RWPE2 (cell line): ENCODE data around the gene FMNL2.
A peak's percentile ranks its signal among the peaks of the same experiment; 100 is the strongest.

ENCODE experiments used
- ATAC-seq: fragments of 200-7000 bp; cut with Tn5 transposase; 3 replicates; pipeline ENCODE4 v1.9.1; 2021; ENCODE audit warnings: low read depth
- DNase-seq: peaks from one replicate; pipeline ENCODE4 v3.0.0-alpha.2; 2020; ENCODE audit warnings: low spot score
- H3K27ac ChIP-seq: fragments of 450-650 bp; 2 replicates; pipeline ENCODE4 v1.5.1; 2017; ENCODE audit warnings: mild to moderate bottlenecking; ENCODE audit not compliant: poor library complexity, severe bottlenecking
- H3K27me3 ChIP-seq: fragments of 250-450 bp; sonication (Bioruptor Pico); 2 replicates; pipeline ENCODE4 v1.5.1; 2021; ENCODE audit warnings: mild to moderate bottlenecking, moderate library complexity; ENCODE audit not compliant: insufficient read depth, poor library complexity, severe bottlenecking
- H3K36me3 ChIP-seq: fragments of 250-450 bp; sonication (Bioruptor Pico); 2 replicates; pipeline ENCODE4 v1.5.1; 2020; ENCODE audit warnings: low read depth, mild to moderate bottlenecking, moderate library complexity
- H3K4me1 ChIP-seq: fragments of 250-450 bp; sonication (Bioruptor Pico); 2 replicates; pipeline ENCODE4 v1.5.1; 2021; ENCODE audit warnings: mild to moderate bottlenecking, moderate library complexity; ENCODE audit not compliant: insufficient read depth, poor library complexity, severe bottlenecking
- H3K4me3 ChIP-seq: fragments of 250-450 bp; sonication (Bioruptor Pico); 2 replicates; pipeline ENCODE4 v1.5.1; 2021; ENCODE audit warnings: mild to moderate bottlenecking, moderate library complexity; ENCODE audit not compliant: severe bottlenecking
- H3K9me3 ChIP-seq: fragments of 250-450 bp; sonication (Bioruptor Pico); 2 replicates; pipeline ENCODE4 v1.5.1; 2021; ENCODE audit warnings: mild to moderate bottlenecking, moderate library complexity; ENCODE audit not compliant: severe bottlenecking
- TF ChIP-seq, protein P1 (sequence below): fragments of 450-650 bp; IDR thresholded peaks from one replicate; pipeline ENCODE4 v1.5.1; 2017; ENCODE audit warnings: mild to moderate bottlenecking, moderate library complexity; ENCODE audit not compliant: poor library complexity, severe bottlenecking

Gene FMNL2

DNA sequence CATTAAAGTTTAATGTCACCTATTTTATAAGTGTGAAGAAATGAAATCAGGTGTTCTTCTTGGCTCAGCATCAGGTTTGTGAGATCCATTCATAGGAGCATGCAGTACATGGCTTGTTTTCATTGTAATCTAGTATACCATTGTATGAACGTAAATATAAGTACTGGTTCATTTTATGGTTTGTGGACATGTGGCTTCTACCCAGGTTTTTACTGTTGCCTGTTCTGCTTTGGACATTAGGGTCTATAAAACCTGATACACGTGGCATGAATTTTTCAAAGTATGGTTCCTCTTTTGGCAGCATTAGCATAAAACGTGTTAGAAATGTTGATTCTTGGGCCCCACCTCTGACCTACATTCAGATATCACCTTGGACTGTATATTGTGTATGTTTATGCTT lies 206.7 kb downstream of the FMNL2 start:
- H3K27me3 ChIP-seq, result no peaks in the 10 kb centered on the region
- DNase-seq (no peak), ATAC-seq (no peak)
- peaks cover 6% of the 10 kb centered on the region; the same call in 1 of the 2 replicates for H3K36me3 ChIP-seq
- H3K4me1 ChIP-seq, result peaks cover 21% of the 10 kb centered on the region
- no peaks in the 10 kb centered on the region for H3K9me3 ChIP-seq
- TF ChIP-seq, protein P1, sequence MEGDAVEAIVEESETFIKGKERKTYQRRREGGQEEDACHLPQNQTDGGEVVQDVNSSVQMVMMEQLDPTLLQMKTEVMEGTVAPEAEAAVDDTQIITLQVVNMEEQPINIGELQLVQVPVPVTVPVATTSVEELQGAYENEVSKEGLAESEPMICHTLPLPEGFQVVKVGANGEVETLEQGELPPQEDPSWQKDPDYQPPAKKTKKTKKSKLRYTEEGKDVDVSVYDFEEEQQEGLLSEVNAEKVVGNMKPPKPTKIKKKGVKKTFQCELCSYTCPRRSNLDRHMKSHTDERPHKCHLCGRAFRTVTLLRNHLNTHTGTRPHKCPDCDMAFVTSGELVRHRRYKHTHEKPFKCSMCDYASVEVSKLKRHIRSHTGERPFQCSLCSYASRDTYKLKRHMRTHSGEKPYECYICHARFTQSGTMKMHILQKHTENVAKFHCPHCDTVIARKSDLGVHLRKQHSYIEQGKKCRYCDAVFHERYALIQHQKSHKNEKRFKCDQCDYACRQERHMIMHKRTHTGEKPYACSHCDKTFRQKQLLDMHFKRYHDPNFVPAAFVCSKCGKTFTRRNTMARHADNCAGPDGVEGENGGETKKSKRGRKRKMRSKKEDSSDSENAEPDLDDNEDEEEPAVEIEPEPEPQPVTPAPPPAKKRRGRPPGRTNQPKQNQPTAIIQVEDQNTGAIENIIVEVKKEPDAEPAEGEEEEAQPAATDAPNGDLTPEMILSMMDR, result no peak
- H3K4me3 ChIP-seq, result no peak overlapping the region
- peak overlapping the region; percentile 84 for H3K27ac ChIP-seq

DNA sequence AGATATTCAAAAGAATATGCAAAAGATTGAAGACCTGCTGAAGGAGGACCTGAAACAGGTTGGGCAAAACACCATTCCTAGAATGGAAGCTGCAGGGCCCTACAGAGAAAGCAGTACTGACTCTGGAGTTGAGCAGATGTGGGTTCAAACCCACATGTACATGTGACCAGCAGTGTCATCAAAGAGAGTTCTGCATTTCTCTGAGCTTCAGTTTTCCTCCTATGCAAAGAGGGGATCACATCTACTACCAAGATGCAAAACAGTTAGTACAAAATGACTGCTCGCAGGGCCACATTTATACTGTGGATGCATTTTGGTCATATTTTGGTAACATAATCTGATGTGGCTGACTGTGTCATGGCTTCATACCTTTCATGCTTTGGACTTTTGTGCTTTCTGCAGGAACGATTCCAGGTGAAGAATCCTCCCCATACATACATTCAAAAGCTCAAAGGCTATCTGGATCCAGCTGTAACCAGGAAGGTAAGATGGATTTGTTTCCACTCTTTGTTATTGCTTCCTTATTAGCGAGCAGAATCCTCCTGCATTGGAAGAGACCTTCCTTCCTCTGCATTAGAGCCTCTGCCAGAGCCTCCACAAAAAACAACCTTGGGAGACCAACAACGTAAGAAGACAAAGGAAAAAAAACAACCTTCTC lies 207.5 kb downstream of the FMNL2 start:
- Histone ChIP-seq H3K4me3 (no peak overlapping the region), H3K27ac (peak overlapping the region; percentile 84)
- DNase-seq, result no peak

DNA sequence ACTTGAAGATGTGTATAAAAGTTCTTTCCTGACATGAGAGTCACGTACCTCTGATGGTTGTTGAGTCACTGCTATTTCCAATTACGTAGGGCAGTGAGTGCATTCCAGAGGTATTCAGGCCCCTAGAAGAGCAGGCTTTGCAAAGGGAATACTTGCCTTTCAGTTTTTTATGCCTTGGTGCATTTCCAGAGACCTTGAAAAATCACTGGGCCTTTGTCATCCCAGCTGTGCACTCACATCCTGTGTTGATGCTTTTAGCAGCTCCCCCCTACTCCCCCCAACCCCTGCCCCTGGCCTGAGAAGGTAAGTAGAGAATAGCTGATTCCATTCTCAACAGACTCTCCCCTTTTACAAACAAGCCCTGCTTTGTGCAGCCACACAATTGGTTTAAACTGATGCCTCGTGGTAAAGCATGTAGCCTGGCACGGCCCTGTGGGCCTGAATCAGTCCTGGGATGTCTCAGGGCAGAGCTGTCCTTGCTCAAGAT lies 208.1 kb downstream of the FMNL2 start:
- TF ChIP-seq, protein P1, result no peak
- peak overlapping the region; percentile 84 for H3K27ac ChIP-seq
- H3K27me3 ChIP-seq, result no peaks in the 10 kb centered on the region

More for the DNA sequence above, 207.5 kb downstream of the FMNL2 start:
- TF ChIP-seq, protein P1, result no peak
- Histone ChIP-seq H3K4me1 (peaks cover 21% of the 10 kb centered on the region), H3K27me3 (no peaks in the 10 kb centered on the region), H3K9me3 (no peaks in the 10 kb centered on the region), H3K36me3 (peaks cover 6% of the 10 kb centered on the region; the same call in 1 of the 2 replicates)
- peak; percentile 20 for ATAC-seq

DNA sequence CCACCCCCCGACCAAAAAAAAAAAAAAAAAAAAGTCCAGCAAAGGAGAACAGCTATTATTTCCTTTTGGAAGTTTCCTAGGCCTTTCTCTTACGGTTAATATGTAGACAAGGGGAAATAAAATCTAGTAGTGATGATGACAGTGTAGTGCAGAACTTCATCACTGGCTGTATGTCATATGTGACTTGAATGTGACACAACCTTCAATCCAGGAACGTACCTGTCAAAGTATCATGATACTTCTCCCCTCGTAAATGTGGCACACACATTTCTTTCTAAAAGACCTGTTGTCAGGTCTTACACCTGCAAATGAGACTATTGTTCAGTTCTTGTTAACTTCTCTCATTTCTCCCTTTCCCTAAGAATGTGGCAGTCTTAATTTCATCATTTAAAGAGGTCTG lies 208.7 kb downstream of the FMNL2 start:
- Histone ChIP-seq H3K9me3 (no peaks in the 10 kb centered on the region), H3K36me3 (peaks cover 6% of the 10 kb centered on the region; the same call in 1 of the 2 replicates), H3K27me3 (no peaks in the 10 kb centered on the region), H3K27ac (peak overlapping the region; percentile 84), H3K4me1 (peaks cover 21% of the 10 kb centered on the region), H3K4me3 (no peak overlapping the region)
- DNase-seq (no peak), ATAC-seq (no peak)
- TF ChIP-seq, protein P1, result no peak

More for the DNA sequence above, 208.1 kb downstream of the FMNL2 start:
- Histone ChIP-seq H3K4me1 (peaks cover 21% of the 10 kb centered on the region), H3K9me3 (no peaks in the 10 kb centered on the region), H3K4me3 (no peak overlapping the region), H3K36me3 (peaks cover 6% of the 10 kb centered on the region; the same call in 1 of the 2 replicates)
- peak; percentile 97 for ATAC-seq
- peak; percentile 56 for DNase-seq

DNA sequence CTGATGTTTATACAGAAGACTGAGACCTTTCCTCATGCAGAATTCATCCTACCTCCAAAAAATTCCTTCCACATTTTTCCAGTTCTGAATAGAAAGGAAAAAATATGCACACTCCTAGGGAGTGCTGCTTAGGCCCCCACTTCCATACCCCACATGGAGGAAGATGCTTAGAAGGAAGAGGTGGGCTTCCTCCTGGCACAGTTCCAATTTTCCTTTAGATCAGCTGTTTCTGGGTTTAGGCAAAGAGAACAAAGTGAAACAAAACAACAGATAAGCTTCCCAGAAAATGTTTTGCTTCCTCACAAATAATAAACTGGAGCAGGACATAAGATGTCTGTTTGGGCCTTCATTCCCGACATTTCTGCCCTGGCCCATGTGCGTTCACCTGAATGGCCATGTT lies 209.7 kb downstream of the FMNL2 start:
- Histone ChIP-seq H3K9me3 (no peaks in the 10 kb centered on the region), H3K36me3 (peaks cover 6% of the 10 kb centered on the region; the same call in 1 of the 2 replicates), H3K27me3 (no peaks in the 10 kb centered on the region), H3K27ac (no peak overlapping the region), H3K4me3 (no peak overlapping the region), H3K4me1 (peaks cover 21% of the 10 kb centered on the region)
- DNase-seq (no peak), ATAC-seq (no peak)
- TF ChIP-seq, protein P1, result no peak
